PC-3 (cell line): ENCODE data around the gene RB1.

Experiments
- CTCF ChIP-seq: fragments of 300-600 bp; sonication (generic); conservative IDR thresholded peaks from 2 replicates; pipeline ENCODE4 v1.5.1; 2017; ENCODE audit warnings: antibody characterized with exemption, low read depth, mild to moderate bottlenecking, low read length
- EZH2 ChIP-seq: fragments of 300-600 bp; sonication (generic); IDR thresholded peaks from one replicate; pipeline ENCODE4 v1.6.1; 2017; ENCODE audit warnings: antibody characterized with exemption, mild to moderate bottlenecking, low read length; ENCODE audit not compliant: unreplicated experiment
- EZH2phosphoT487 ChIP-seq: fragments of 300-600 bp; sonication (generic); IDR thresholded peaks from 2 replicates; pipeline ENCODE4 v1.6.1; 2018; ENCODE audit warnings: mild to moderate bottlenecking, antibody characterized with exemption, low read length, borderline replicate concordance

DNA sequence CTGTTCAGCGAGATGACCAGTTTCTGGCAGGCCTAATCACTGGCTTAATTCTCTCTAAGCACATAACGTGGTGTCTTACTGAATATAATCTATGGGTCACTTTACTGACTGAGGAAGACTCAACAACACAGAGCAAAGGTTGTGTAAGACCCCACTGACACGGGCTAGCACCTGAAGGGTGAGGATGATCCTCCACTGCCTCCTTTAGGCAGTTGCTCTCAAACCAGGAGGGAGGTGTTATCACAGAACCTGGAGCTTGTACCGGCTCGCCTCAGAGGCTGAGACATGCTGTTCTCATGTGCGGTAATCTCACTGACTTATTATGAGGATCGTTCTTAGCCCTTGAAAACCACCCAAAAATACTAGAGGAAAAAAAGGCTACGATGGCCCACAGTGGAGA is 201.1 kb downstream of the RB1 start:
- TF ChIP-seq CTCF: no peak
- TF ChIP-seq EZH2: no peak
- no peak for TF ChIP-seq EZH2phosphoT487
